ENCODE results near the gene ABHD14A. TPM values are rescaled to one million over a fixed set of nuclear protein-coding genes. Genes with fewer than 3 reads are reported as not detected.

The ABHD14A gene
- total and polyA plus RNA-seq, 8 donors = 14.7 to 30.2 (median 22.3) TPM

- H3K4me3 ChIP-seq = peak overlapping the region in 1 of 2 donors; percentile 79
These were observed 19.7 kb downstream of the ABHD14A start for GRCh38 chr3:51994530-51994929.

DNA sequence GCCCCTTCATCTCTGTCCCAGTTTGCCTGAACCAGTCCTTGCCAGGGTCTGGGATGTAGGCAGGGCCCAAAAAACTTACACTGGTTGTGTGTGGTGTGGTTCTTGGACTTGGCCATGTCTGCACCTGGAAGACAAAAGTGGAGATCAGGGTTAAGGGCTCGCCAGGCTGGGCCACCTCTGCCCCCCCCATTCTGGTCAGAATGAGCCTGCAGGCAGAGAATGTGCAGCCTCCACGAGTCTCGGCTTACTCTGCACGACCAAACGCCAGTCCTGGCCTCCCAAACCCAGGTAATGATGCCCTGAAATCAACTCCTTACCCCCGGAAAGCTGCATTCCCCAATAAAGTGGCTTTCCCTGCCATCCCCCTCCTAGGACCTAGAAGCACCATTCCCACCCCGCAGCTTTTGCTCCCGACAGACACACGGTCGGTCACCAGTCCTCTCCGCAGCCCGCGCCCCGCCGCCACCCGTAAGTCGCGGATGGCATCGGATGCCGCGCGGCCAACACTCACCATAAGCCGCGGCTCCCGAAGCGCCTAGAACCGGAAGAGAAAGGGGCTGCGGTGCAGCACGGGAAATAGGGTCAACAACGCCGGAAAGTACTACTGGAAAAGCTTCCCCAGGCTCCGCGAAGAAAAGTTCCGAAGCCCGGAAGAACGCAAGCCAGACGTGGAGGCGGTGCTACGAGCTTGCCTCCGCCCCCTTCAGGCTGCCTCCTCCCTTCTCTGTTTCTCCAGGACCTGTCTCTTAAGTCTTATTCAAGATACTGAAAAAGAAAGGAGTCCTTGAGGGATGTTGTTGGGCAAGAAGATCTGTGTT, 20.7 kb downstream of the ABHD14A start, which contains the start of gene RPL29:
RPL29 (minus strand) TSS at position 550 of the 818 bp plus-strand sequence; CDS start at position 116, 434 bp downstream.
- peak in 1 of 2 donors; percentile 27 for TF ChIP-seq CTCF (IDR thresholded peaks at IDR 0.05)
- H3K36me3 ChIP-seq = peaks cover 0 to 43% of the 10 kb centered on the region in 2 donors
- peak within 1 kb of the TSS; percentile 85 to 90 for H3K27ac ChIP-seq
- H3K4me3 ChIP-seq = peak within 1 kb of the TSS; percentile 56 to 79
- DNase-seq = peak; percentile 92 to 95 (median 92)
- intact Hi-C loops (cut with DNase I) = no loop called here
- ATAC-seq = peak; percentile 96
- peaks cover 10 to 46% of the 10 kb centered on the region in 2 donors for H3K4me1 ChIP-seq
- H3K27me3 ChIP-seq = peaks cover 0 to 7% of the 10 kb centered on the region in 2 donors
- no peaks in the 10 kb centered on the region for H3K9me3 ChIP-seq

More at GRCh38 chr3:51994530-51994929, 19.7 kb downstream of the ABHD14A start:
- TF ChIP-seq CTCF (IDR thresholded peaks at IDR 0.05) = no peak
- Histone ChIP-seq H3K36me3 (peaks cover 0 to 48% of the 10 kb centered on the region in 2 donors), H3K9me3 (no peaks in the 10 kb centered on the region), H3K27me3 (peaks cover 0 to 7% of the 10 kb centered on the region in 2 donors), H3K4me1 (peaks cover 10 to 46% of the 10 kb centered on the region in 2 donors), H3K27ac (peak overlapping the region in 1 of 2 donors; percentile 90)
- no peak for ATAC-seq
- intact Hi-C loops (cut with DNase I) = no loop called here
- DNase-seq = no peak

GRCh38 chr3:51997172-51997571, 22.3 kb downstream of the ABHD14A start:
- Histone ChIP-seq H3K9me3 (no peaks in the 10 kb centered on the region), H3K4me3 (no peak overlapping the region), H3K36me3 (peaks cover 0 to 30% of the 10 kb centered on the region in 2 donors), H3K27ac (no peak overlapping the region), H3K27me3 (peaks cover 0 to 7% of the 10 kb centered on the region in 2 donors), H3K4me1 (peaks cover 14 to 42% of the 10 kb centered on the region in 2 donors)
- intact Hi-C loops (cut with DNase I) = no loop called here
- no peak for TF ChIP-seq CTCF (IDR thresholded peaks at IDR 0.05)
- DNase-seq = no peak
- ATAC-seq = no peak

DNA sequence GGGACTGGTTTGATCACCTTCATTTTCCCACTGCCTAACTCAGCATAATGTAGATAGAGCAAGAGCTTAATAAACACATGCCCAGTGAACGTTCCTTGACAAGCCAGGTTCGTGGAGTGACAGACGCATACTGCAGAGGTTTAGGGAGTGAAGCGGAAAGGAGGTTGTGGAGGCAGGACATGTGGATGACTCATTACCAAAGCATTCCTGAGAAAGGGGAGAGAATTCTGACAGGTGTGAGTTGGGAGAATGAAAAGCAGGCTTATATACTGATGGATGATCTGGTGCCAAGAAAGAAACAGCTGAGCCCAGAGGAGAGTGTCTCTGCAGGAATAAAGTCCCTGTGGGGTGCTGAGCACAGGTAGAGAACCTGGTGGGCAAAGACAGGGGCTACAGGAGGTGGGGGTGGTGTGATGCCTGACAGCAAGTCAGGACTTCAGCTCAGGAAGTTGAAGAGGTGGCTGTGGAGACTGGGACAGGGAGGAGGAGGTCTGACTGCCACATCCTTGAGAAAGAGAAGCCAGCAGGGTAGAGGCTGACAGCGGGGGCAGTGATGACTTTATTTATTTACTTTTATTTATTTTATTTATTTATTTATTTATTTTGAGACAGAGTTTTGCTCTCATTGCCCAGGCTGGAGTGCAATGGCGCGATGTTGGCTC, 23.2 kb downstream of the ABHD14A start:
- peak; percentile 9 for ATAC-seq
- DNase-seq = no peak
- no peak overlapping the region for H3K27ac ChIP-seq
- intact Hi-C loops (cut with DNase I) = no loop called here
- H3K4me3 ChIP-seq = no peak overlapping the region
- peaks cover 0 to 21% of the 10 kb centered on the region in 2 donors for H3K36me3 ChIP-seq
- H3K4me1 ChIP-seq = peaks cover 14 to 33% of the 10 kb centered on the region in 2 donors
- peaks cover 0 to 7% of the 10 kb centered on the region in 2 donors for H3K27me3 ChIP-seq
- TF ChIP-seq CTCF (IDR thresholded peaks at IDR 0.05) = no peak
- H3K9me3 ChIP-seq = no peaks in the 10 kb centered on the region

DNA sequence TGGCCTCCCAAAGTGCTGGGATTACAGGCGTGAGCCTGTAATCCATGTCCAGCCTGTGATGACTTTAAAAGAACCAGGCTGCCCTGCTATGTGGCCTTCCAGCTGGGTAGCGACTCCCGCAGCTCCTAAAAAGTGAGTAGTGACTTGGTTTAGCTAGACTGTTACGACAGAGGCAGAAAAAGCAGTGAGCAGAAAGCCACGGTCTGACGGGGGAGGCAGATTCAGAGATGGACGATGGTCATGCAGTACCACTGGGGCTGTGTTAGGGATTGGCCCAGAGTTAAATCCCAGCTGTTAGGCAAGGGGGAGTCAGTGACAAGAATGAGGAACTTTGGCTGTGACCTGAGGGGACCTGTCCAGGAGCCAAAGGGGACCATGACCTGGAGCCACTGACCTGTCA, 23.9 kb downstream of the ABHD14A start:
- Histone ChIP-seq H3K4me1 (peaks cover 14 to 26% of the 10 kb centered on the region in 2 donors), H3K36me3 (peaks cover 0 to 14% of the 10 kb centered on the region in 2 donors), H3K9me3 (no peaks in the 10 kb centered on the region), H3K27me3 (peaks cover 0 to 7% of the 10 kb centered on the region in 2 donors), H3K4me3 (no peak overlapping the region), H3K27ac (no peak overlapping the region)
- ATAC-seq = no peak
- TF ChIP-seq CTCF (IDR thresholded peaks at IDR 0.05) = no peak
- no peak for DNase-seq
- intact Hi-C loops (cut with DNase I) = no loop called here
